Measurements from ENCODE around the gene EIF3J.

The EIF3J gene

DNA sequence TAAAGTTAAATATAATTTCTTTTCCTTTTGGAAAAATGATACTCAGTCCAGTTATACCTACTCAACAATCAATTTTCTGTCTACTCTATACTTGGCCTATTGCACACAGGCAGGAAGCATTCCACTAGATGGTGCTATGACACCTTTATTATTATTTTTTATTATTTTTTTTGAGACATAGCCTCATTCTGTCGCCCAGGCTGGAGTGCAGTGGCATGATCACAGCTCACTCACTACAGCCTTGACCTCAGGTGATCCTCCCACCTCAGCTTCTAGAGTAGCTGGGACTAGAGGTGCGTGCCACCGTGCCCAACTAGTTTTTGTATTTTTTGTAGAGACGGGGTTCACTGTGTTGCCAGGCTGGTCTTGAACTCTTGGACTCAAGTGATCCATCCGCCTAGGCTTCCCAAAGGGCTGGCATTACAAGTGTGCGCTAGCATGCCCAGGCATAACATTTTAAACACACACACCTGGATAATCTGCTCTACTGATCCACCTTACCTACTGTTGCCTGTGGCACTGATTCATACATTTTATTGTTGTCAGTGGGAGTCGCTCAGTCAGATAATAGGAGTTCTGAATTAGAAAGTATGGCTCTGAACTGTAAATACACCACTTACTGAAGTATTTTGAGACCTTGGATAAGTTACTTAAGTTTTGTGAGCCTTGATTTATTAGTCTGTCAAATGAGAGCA is 56.2 kb downstream of the EIF3J start:
- Histone ChIP-seq H3K36me3 (ENCODE audit: control insufficient read depth in 2 of 2, insufficient read depth in 2 of 2, low read length in 2 of 2) (peaks cover 45 to 49% of the 10 kb centered on the region in 2 donors), H3K27me3 (ENCODE audit: control insufficient read depth in 1 of 2, insufficient read depth in 2 of 2, low read length in 2 of 2) (no peaks in the 10 kb centered on the region), H3K27ac (ENCODE audit: low read length) (no peak overlapping the region)

DNA sequence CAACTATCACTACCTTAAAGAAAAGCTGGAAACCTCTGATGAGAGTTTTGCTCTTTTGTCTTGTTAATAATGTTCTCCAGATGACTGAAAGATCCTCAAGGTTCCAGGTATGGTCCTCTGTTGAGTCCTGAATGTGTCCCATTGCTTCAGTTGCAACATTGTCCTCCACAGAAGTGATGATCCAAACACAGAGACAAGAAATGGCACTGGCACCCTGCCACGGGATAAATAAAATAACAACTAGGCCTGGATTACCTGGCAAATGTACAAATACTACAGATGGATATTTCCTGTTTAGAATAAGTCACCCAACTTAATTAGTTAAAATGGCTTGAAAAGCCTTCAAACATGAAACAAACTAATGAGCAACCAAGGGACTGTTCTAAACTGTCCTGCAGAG is 58.3 kb downstream of the EIF3J start:
- Histone ChIP-seq H3K9me3 (ENCODE audit: control insufficient read depth in 2 of 2, low read length in 2 of 2) (no peaks in the 10 kb centered on the region), H3K27me3 (ENCODE audit: control insufficient read depth in 1 of 2, insufficient read depth in 2 of 2, low read length in 2 of 2) (no peaks in the 10 kb centered on the region), H3K36me3 (ENCODE audit: control insufficient read depth in 2 of 2, insufficient read depth in 2 of 2, low read length in 2 of 2) (peaks cover 34 to 41% of the 10 kb centered on the region in 2 donors), H3K9ac (ENCODE audit: low read length in 2 of 2) (no peak overlapping the region), H3K4me1 (ENCODE audit: control insufficient read depth, insufficient read depth, low read length) (no peaks in the 10 kb centered on the region), H3K4me3 (ENCODE audit: low read length in 2 of 2) (no peak overlapping the region), H3K27ac (ENCODE audit: low read length) (no peak overlapping the region)

More for the DNA sequence above, 56.2 kb downstream of the EIF3J start:
- H3K4me1 ChIP-seq (ENCODE audit: control insufficient read depth, insufficient read depth, low read length): no peaks in the 10 kb centered on the region
- H3K9me3 ChIP-seq (ENCODE audit: control insufficient read depth in 2 of 2, low read length in 2 of 2): no peaks in the 10 kb centered on the region
- H3K4me3 ChIP-seq (ENCODE audit: low read length in 2 of 2): no peak overlapping the region
- no peak overlapping the region for H3K9ac ChIP-seq (ENCODE audit: low read length in 2 of 2)

DNA sequence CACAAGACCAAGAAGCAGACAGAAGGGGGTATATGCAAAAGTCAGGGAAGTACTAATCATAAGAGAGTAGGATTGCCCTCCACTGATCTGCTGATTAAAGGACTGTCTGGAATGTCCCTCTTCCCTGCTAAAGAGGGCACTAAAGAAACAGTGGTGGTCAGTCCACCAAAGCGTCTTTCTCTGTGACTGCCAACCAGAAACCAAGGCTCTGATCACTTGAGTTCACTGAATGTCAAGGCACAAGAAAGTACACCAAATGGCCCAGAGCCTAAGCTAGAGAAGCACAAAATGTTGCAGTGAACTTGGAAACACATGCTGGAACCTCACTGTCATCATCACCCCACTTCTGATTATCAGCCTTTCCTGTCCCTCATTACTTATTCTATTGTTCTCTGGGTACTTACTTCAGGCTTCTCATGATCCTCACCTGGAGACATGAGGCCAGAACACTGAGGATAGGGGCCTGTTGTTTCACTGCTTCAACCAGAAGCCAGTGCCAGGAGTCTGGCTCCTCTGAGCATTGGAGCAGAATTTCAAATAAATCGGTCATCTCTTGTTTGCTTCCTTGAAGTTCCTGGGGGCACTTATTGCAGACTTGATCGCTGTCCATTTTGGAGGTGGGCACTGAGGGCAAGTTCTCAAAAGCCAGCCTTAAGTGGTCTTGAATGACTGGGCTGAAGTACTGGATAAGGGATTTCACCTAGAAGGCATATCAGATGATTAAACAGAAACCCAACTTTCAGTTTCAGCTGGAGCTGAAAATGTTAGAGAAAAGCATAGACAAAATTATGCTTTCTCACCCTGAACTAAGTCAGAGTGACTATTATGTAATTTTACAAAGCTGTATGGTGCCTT is 58.9 kb downstream of the EIF3J start:
- H3K9me3 ChIP-seq (ENCODE audit: control insufficient read depth in 2 of 2, low read length in 2 of 2): no peaks in the 10 kb centered on the region
- no peak overlapping the region for H3K9ac ChIP-seq (ENCODE audit: low read length in 2 of 2)
- H3K27me3 ChIP-seq (ENCODE audit: control insufficient read depth in 1 of 2, insufficient read depth in 2 of 2, low read length in 2 of 2): no peaks in the 10 kb centered on the region
- no peaks in the 10 kb centered on the region for H3K4me1 ChIP-seq (ENCODE audit: control insufficient read depth, insufficient read depth, low read length)
- H3K27ac ChIP-seq (ENCODE audit: low read length): no peak overlapping the region
- H3K4me3 ChIP-seq (ENCODE audit: low read length in 2 of 2): no peak overlapping the region
- H3K36me3 ChIP-seq (ENCODE audit: control insufficient read depth in 2 of 2, insufficient read depth in 2 of 2, low read length in 2 of 2): peaks cover 28 to 40% of the 10 kb centered on the region in 2 donors

GRCh38 chr15:44596511-44597010 is 59.6 kb downstream of the EIF3J start:
- Histone ChIP-seq H3K9me3 (ENCODE audit: control insufficient read depth in 2 of 2, low read length in 2 of 2) (no peaks in the 10 kb centered on the region), H3K4me1 (ENCODE audit: control insufficient read depth, insufficient read depth, low read length) (no peaks in the 10 kb centered on the region), H3K9ac (ENCODE audit: low read length in 2 of 2) (no peak overlapping the region), H3K27ac (ENCODE audit: low read length) (no peak overlapping the region), H3K27me3 (ENCODE audit: control insufficient read depth in 1 of 2, insufficient read depth in 2 of 2, low read length in 2 of 2) (no peaks in the 10 kb centered on the region), H3K4me3 (ENCODE audit: low read length in 2 of 2) (no peak overlapping the region), H3K36me3 (ENCODE audit: control insufficient read depth in 2 of 2, insufficient read depth in 2 of 2, low read length in 2 of 2) (peaks cover 27 to 36% of the 10 kb centered on the region in 2 donors)

- Histone ChIP-seq H3K27ac (ENCODE audit: low read length) (no peak overlapping the region), H3K9me3 (ENCODE audit: control insufficient read depth in 2 of 2, low read length in 2 of 2) (no peaks in the 10 kb centered on the region), H3K4me3 (ENCODE audit: low read length in 2 of 2) (no peak overlapping the region), H3K27me3 (ENCODE audit: control insufficient read depth in 1 of 2, insufficient read depth in 2 of 2, low read length in 2 of 2) (no peaks in the 10 kb centered on the region), H3K4me1 (ENCODE audit: control insufficient read depth, insufficient read depth, low read length) (no peaks in the 10 kb centered on the region), H3K36me3 (ENCODE audit: control insufficient read depth in 2 of 2, insufficient read depth in 2 of 2, low read length in 2 of 2) (peaks cover 24 to 32% of the 10 kb centered on the region in 2 donors), H3K9ac (ENCODE audit: low read length in 2 of 2) (no peak overlapping the region)
Measured at GRCh38 chr15:44598066-44598465, 61.1 kb downstream of the EIF3J start.

DNA sequence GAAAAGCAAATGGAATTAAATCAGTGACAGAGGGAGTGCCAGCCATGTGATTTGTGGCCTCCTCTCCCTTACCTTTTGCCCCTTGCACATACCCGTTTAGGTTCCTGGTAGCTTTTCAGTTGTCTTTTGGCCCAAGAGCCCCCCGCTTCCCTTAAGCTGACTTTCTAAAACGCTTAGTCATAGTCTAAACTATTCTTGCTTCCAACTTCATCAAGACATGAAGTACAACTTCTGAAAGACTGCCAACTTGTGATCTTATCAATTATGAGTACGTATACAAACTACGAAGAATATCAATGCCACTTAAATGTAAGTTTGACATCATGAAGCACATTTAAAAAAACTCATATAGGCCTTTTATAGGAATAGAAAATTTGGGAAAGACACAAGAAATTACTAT is 61.9 kb downstream of the EIF3J start:
- H3K27me3 ChIP-seq (ENCODE audit: control insufficient read depth in 1 of 2, insufficient read depth in 2 of 2, low read length in 2 of 2): no peaks in the 10 kb centered on the region
- peaks cover 25 to 29% of the 10 kb centered on the region in 2 donors for H3K36me3 ChIP-seq (ENCODE audit: control insufficient read depth in 2 of 2, insufficient read depth in 2 of 2, low read length in 2 of 2)
- H3K9ac ChIP-seq (ENCODE audit: low read length in 2 of 2): no peak overlapping the region
- no peak overlapping the region for H3K27ac ChIP-seq (ENCODE audit: low read length)
- no peaks in the 10 kb centered on the region for H3K9me3 ChIP-seq (ENCODE audit: control insufficient read depth in 2 of 2, low read length in 2 of 2)
- no peak overlapping the region for H3K4me3 ChIP-seq (ENCODE audit: low read length in 2 of 2)
- no peaks in the 10 kb centered on the region for H3K4me1 ChIP-seq (ENCODE audit: control insufficient read depth, insufficient read depth, low read length)

DNA sequence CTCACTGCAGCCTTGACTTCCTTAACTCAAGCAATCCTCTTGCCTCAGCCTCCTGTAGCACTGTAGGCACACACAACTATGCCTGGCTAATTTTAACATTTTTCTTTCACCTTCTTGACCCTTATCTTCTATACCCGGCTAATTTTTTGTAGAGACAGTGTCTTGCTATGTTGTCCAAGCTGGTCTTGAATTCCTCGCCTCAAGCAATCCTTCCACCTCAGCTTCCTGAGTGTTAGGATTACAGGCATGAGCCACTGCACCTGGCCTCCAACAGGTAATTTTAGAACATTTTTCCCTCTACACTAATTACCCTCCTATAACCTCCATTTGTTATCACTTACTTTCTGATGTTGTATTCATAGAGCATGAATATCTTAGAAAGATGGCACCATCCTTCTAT is 66.2 kb downstream of the EIF3J start:
- no peaks in the 10 kb centered on the region for H3K27me3 ChIP-seq (ENCODE audit: control insufficient read depth in 1 of 2, insufficient read depth in 2 of 2, low read length in 2 of 2)
- H3K4me1 ChIP-seq (ENCODE audit: control insufficient read depth, insufficient read depth, low read length): no peaks in the 10 kb centered on the region
- H3K27ac ChIP-seq (ENCODE audit: low read length): no peak overlapping the region
- H3K36me3 ChIP-seq (ENCODE audit: control insufficient read depth in 2 of 2, insufficient read depth in 2 of 2, low read length in 2 of 2): peaks cover 27 to 30% of the 10 kb centered on the region in 2 donors
- no peak overlapping the region for H3K9ac ChIP-seq (ENCODE audit: low read length in 2 of 2)
- no peaks in the 10 kb centered on the region for H3K9me3 ChIP-seq (ENCODE audit: control insufficient read depth in 2 of 2, low read length in 2 of 2)
- no peak overlapping the region for H3K4me3 ChIP-seq (ENCODE audit: low read length in 2 of 2)

GRCh38 chr15:44606740-44607139 is 69.8 kb downstream of the EIF3J start:
- H3K9me3 ChIP-seq (ENCODE audit: control insufficient read depth in 2 of 2, low read length in 2 of 2): no peaks in the 10 kb centered on the region
- peaks cover 29 to 31% of the 10 kb centered on the region in 2 donors for H3K36me3 ChIP-seq (ENCODE audit: control insufficient read depth in 2 of 2, insufficient read depth in 2 of 2, low read length in 2 of 2)
- no peak overlapping the region for H3K27ac ChIP-seq (ENCODE audit: low read length)
- H3K27me3 ChIP-seq (ENCODE audit: control insufficient read depth in 1 of 2, insufficient read depth in 2 of 2, low read length in 2 of 2): no peaks in the 10 kb centered on the region
- H3K9ac ChIP-seq (ENCODE audit: low read length in 2 of 2): no peak overlapping the region
- H3K4me3 ChIP-seq (ENCODE audit: low read length in 2 of 2): no peak overlapping the region
- H3K4me1 ChIP-seq (ENCODE audit: control insufficient read depth, insufficient read depth, low read length): no peaks in the 10 kb centered on the region
